IPS-15b (cell line): ENCODE results near the gene RBM34.

ENCODE experiments used
- H3K27me3 ChIP-seq: one replicate; pipeline ENCODE4 v1.6.1; 2013; ENCODE audit warnings: low read length; ENCODE audit not compliant: control insufficient read depth, insufficient read depth
- H3K36me3 ChIP-seq: one replicate; pipeline ENCODE4 v1.6.1; 2013; ENCODE audit warnings: low read length; ENCODE audit not compliant: control insufficient read depth, insufficient read depth
- H3K4me1 ChIP-seq: one replicate; pipeline ENCODE4 v1.6.1; 2013; ENCODE audit warnings: mild to moderate bottlenecking, low read length; ENCODE audit not compliant: control insufficient read depth, insufficient read depth
- H3K4me3 ChIP-seq: one replicate; pipeline ENCODE4 v1.5.1; 2013; ENCODE audit warnings: low read depth, low read length
- H3K9ac ChIP-seq: one replicate; pipeline ENCODE4 v1.6.1; 2013; ENCODE audit warnings: low read depth, mild to moderate bottlenecking, low read length
- H3K9me3 ChIP-seq: one replicate; pipeline ENCODE4 v1.6.1; 2013; ENCODE audit warnings: mild to moderate bottlenecking, low read length; ENCODE audit not compliant: control insufficient read depth, insufficient read depth

RBM34 gene

DNA sequence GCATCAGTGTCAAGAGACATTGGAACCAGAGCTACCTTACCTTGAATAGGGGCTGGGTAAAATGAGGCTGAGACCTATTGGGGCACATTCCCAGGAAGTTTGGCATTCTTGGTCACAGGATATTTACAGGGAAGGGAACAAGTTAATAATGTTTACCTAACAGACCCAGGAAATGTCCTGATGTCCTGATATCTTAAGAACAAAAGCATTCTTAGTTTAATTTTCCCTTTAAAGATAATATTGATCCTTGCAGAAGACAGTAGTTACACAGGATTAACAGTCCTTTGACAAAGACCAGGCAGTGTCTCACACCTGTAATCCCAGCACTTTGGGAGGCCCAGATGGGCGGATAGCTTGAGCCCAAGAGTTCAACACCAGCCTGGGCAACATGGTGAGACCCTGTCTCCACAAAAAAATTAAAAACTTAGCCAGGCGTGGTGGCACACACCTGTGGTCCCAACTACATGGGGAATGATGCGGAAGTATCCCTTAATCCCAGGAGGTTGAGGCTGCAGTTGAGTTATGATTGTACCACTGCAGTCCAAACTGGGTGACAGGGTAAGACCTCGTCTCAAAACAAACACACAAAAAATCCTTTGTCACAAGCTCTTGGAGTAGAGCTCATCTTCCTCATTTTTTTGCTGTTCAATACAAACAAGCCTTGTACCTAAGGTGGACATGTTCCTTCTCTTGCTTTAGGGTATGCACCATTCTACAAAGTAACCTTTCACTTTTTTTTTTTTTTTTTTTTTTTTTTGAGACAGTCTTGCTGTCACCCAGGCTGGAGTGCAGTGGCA, 31.1 kb downstream of the RBM34 start:
- Histone ChIP-seq H3K27me3 (no peaks in the 10 kb centered on the region), H3K9me3 (no peaks in the 10 kb centered on the region), H3K9ac (no peak overlapping the region), H3K36me3 (peaks cover 2% of the 10 kb centered on the region), H3K4me3 (no peak overlapping the region), H3K4me1 (no peaks in the 10 kb centered on the region)

DNA sequence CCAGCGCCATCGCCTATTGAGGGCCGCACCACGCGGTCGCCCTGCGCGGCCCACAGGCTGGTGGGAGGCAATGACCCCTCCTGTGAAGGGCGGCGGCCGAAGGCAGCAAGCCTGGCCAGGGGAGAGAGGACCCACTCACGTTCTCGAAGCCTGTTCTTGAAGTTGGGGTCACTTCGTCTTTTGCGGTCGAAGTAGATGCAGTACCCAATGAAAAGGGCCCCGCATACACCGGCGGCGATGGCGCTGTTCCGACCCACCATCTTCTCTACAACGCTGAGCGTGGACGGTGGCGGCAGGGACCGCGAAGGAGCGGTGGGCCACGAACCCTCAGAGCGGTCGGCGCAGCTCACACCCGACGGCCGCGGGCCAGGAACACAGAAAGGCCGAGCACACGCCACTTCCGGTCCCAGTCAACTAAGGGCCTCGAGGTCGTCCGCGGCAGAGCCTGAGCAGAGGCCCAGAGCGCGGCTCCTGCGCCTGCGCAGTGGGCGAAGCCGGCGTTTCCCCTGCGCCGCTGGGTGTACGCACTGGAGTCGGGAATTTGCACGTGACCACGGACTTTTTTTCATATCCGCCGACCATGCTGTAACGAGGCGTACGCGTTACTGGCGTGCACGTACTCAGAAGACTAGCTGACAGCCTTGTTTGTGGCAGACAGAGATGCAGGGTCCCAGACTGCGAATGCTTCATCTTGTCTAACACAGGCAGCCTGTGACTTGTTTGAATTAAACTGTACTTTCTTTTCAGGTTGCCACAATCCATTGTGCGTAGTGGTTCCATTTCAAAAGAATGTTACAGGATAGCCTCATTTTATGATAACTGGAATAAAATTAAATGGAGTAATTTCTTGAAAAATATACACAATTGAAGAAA, 32.4 kb downstream of the RBM34 start, which contains the start of gene TOMM20:
TSS of gene TOMM20 (minus strand) at position 382 of the 873 bp plus-strand sequence. CDS start at position 260, 122 bp downstream.
- Histone ChIP-seq H3K9ac (peak within 1 kb of the TSS; percentile 94), H3K4me1 (no peaks in the 10 kb centered on the region), H3K27me3 (no peaks in the 10 kb centered on the region), H3K4me3 (peak within 1 kb of the TSS; percentile 74), H3K36me3 (no peaks in the 10 kb centered on the region), H3K9me3 (no peaks in the 10 kb centered on the region)

DNA sequence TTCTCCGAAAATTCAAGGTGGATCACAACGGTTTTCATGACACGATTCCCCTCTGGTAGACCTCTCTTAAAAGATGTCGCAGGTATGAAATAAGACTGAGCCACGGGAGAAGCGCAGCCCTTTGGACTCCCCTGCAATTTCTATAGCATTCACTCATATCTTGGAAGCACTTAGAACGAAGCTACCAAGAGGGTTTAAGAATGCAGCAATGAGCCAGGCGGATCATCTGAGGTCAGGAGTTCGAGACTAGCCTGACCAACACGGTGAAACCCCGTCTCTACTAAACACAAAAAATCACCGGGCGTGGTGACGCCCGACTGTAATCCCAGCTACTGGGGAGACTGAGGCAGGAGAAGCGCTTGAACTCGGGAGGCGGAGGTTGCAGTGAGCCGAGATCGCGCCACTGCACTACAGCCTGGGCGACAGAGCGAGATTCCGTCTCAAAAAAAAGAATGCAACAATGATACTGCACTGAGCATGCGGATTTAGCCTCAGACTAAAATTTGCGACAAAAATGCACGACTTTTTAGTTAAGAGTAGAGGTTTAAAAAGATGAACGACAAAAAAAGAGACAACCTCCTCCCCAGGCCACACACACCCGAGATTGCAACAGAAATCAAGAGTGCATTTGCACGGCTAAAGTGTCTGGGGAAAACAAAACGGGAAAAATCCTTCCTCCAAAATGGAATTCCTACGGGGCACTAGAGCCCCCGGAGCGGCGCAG, 33.2 kb downstream of the RBM34 start:
- Histone ChIP-seq H3K4me1 (no peaks in the 10 kb centered on the region), H3K9ac (peak overlapping the region; percentile 94), H3K36me3 (no peaks in the 10 kb centered on the region)

DNA sequence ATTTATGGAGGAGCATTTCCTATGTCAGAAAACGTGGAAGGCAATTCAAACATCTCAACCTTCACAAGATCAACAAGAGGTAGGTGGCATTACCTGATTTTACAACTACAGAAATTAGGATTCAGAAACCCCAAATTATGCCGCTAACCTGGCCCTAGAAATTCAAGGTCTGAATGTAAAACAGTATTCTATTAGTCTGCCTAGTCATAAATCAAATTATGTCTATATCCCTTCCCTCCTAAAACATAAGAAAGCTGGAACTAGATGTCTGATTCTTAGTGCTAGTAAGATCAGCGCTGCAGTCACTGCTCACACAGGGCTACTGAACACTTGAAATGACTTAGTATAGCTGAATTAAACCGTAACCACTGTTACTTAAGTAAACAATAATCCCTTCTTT, 33.8 kb downstream of the RBM34 start:
- no peaks in the 10 kb centered on the region for H3K36me3 ChIP-seq
- H3K9me3 ChIP-seq, result no peaks in the 10 kb centered on the region
- no peaks in the 10 kb centered on the region for H3K4me1 ChIP-seq
- H3K4me3 ChIP-seq, result peak overlapping the region; percentile 74
- H3K9ac ChIP-seq, result peak overlapping the region; percentile 94
- no peaks in the 10 kb centered on the region for H3K27me3 ChIP-seq

More for the DNA sequence above, 33.2 kb downstream of the RBM34 start:
- Histone ChIP-seq H3K27me3 (no peaks in the 10 kb centered on the region), H3K9me3 (no peaks in the 10 kb centered on the region), H3K4me3 (peak overlapping the region; percentile 74)

DNA sequence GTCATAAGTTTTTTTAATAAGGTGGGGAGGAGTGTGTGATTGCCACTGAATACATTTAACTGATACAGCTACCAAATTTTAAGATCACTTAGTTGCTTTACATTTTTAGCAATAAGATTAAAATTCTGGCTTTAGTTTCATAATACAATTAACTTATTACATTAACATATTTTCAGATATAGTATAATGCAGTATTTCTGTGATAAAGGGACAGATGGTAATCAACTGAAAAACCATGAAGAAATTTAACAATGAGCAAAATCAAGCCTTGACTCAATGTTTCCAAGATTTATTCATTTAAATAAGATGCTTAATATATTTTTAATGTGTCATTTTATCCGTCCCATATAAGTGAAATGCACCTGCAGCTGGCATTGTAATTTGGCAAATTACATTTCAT, 36.4 kb downstream of the RBM34 start:
- H3K9ac ChIP-seq, result no peak overlapping the region
- no peaks in the 10 kb centered on the region for H3K36me3 ChIP-seq
- H3K4me1 ChIP-seq, result no peaks in the 10 kb centered on the region
- no peak overlapping the region for H3K4me3 ChIP-seq
- no peaks in the 10 kb centered on the region for H3K27me3 ChIP-seq
- no peaks in the 10 kb centered on the region for H3K9me3 ChIP-seq

DNA sequence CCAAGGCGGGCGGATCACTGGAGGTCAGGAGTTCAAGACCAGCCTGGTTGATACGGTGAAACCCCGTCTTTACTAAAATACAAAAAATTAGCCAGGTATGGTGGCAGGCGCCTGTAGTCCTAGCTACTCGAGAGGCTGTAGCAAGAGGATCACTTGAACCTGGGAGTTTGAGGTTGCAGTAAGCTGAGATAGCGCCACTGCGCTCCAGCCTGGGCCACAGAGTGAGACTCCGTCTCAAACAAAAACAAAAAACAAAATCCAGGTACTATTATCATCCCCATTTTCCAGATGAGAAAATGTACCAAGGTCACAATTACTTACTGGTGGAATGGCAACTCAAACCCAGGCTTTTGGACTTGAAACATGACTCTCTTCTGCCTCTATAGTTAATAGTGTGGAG, 36.9 kb downstream of the RBM34 start:
- no peaks in the 10 kb centered on the region for H3K27me3 ChIP-seq
- H3K36me3 ChIP-seq, result no peaks in the 10 kb centered on the region
- no peaks in the 10 kb centered on the region for H3K9me3 ChIP-seq
- H3K9ac ChIP-seq, result no peak overlapping the region
- no peak overlapping the region for H3K4me3 ChIP-seq
- no peaks in the 10 kb centered on the region for H3K4me1 ChIP-seq

DNA sequence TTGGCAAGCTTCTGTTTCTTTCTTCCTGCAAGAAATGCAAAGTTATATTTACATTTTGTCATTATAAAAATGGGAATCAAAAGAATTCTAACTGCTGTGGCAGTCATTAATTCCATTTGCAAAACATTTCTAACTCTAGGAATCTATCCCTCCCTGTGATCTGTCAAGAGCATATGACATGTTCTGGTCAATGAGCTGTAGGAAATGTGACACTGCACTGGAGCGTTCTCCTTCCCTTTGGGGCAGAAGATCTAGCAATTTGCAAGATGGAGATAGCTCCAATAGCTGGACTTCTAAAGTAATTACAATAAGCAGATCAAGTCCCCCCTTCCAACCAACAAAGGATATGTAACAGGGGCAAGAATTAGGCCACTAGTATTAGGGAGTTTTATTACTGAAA, 38.7 kb downstream of the RBM34 start:
- no peak overlapping the region for H3K4me3 ChIP-seq
- no peaks in the 10 kb centered on the region for H3K27me3 ChIP-seq
- H3K9me3 ChIP-seq, result no peaks in the 10 kb centered on the region
- H3K9ac ChIP-seq, result no peak overlapping the region
- H3K36me3 ChIP-seq, result peaks cover 9% of the 10 kb centered on the region
- no peaks in the 10 kb centered on the region for H3K4me1 ChIP-seq

DNA sequence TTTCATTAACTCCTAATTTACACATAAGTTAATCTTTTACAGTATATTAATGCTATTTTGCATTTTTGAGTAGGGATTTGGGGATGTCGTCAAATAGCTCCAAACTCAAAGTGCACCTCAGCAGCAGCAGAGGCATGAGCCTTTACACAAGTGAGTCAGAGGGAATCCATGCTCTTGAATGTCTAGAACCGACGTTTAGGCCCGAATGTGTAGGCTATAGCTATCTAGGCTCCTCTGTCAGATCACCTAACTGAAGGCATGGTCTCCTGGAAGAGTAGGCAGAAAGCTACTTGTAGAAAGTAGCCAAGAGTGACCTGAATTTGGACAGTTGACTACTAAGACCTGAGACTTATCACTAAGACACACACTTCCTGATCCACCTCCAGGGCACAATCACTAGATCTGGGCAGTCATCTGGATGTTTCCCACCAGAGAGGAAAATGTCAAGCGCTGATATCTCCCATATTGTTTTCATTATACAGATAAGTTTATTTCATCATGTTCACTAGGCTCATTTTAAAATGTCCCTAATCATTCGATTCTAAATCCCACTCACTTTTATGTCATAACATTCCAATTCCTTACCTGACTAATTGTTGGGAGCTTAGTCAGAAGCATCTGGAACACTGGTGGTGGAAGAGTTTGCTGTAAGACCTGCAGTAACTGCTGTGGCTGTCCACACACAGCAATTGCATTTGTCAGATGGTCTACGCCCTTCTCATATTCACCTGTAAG, 47.7 kb downstream of the RBM34 start:
- Histone ChIP-seq H3K4me3 (no peak overlapping the region), H3K9me3 (no peaks in the 10 kb centered on the region), H3K4me1 (no peaks in the 10 kb centered on the region), H3K36me3 (peaks cover 23% of the 10 kb centered on the region), H3K27me3 (no peaks in the 10 kb centered on the region), H3K9ac (no peak overlapping the region)

DNA sequence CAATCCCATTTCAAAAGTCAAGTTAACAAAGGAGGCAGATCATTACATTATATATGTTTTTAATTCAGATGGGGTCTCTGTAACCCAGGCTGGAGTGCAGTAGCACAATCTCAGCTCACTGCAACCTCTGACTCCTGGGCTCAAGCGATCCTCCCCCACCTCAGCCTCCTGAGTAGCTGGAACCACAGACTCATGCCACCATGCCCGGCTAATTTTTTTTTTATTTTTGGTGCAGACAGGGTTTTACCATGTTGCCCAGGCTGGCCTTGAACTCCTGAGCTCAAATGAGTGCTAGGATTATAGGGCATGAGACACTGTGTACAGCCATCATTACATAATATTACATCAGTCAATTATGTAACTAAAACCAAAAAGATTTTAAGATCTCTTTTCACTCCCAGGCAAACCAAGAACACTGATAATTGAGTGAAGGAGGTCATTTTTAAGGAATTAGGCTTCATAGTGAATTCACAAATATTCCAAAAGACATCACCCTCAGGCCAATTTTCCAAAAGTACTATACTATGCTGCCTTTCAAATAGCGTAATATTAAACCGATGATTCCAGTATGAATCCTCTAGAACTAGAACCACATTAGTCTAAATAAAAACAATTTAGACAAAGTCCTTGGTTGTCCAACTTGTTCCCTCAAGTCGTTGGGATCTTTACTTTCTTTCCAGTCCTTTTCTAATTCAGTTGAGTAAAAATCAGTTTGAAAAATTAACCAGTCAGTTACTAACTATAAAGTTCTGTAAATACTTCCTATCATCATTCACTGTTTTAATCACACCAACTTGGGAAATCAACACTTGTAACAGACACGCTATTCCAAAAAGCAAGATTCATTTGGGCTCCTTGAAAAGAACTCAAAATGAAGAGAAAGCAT, 48.5 kb downstream of the RBM34 start:
- H3K9ac ChIP-seq, result no peak overlapping the region
- no peaks in the 10 kb centered on the region for H3K4me1 ChIP-seq
- no peaks in the 10 kb centered on the region for H3K9me3 ChIP-seq
- H3K27me3 ChIP-seq, result no peaks in the 10 kb centered on the region
- no peak overlapping the region for H3K4me3 ChIP-seq
- peaks cover 18% of the 10 kb centered on the region for H3K36me3 ChIP-seq

DNA sequence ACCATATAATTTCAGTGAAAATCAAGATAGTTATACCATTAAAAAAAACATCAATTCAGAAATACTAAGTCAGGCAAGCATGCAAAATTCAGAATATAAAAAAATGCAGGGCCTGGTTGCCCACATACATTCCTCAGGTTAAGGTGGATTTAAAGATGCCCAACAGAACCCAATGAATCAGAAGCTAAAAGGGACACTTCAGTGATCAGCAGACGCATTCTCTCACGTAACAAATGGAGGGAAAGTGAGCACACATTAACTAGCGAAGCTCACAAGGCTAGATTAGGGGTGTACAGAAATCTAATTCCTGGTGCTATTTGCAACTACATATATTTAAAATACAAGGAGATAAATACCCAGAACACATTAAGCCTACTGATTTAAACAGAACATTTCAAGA, 49.9 kb downstream of the RBM34 start:
- Histone ChIP-seq H3K9ac (no peak overlapping the region), H3K4me3 (no peak overlapping the region), H3K9me3 (no peaks in the 10 kb centered on the region), H3K4me1 (no peaks in the 10 kb centered on the region), H3K36me3 (peaks cover 16% of the 10 kb centered on the region), H3K27me3 (no peaks in the 10 kb centered on the region)
